ENCODE measurements around the gene S100A13.

DNA sequence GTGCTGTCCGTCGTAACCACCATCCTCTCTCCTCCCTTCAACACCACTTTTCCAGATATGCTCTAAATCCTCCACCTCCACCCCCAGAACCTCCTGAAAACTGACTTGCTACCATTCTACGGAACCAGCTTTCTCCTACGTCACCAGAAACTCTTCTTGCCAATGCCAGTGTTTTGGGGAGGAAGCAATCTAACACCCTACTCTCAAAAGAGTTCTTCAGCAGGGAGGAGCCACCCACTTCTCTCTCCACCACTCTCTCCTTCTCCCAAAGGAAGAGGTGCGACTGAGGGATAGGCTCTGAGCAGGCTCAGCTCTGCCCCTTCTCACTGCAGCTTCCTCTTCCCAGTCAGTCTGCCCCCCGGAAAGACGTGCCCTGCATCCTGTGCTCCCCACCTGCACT is 55.6 kb downstream of the S100A13 start:
- TF ChIP-seq YY1 (IDR thresholded peaks at IDR 0.05; ENCODE audit: insufficient read depth, insufficient read length) (no peak), SUZ12 (IDR thresholded peaks at IDR 0.05; ENCODE audit: extremely low read depth, insufficient read depth, insufficient read length) (no peak)
